GM23338 (cell line): ENCODE results near the gene CACNG8.

Source experiments
- CREB1 ChIP-seq: fragments of 250-450 bp; sonication (Bioruptor Pico); IDR thresholded peaks from 2 replicates; pipeline ENCODE4 v1.5.0; 2020; ENCODE audit warnings: low read depth, mild to moderate bottlenecking, moderate library complexity
- EZH2 ChIP-seq: fragments of 200-600 bp; sonication (generic); IDR thresholded peaks from one replicate; pipeline ENCODE4 v1.8.0; 2017; ENCODE audit warnings: antibody characterized with exemption, mild to moderate bottlenecking, low read depth; ENCODE audit not compliant: unreplicated experiment
- EZH2phosphoT487 ChIP-seq: fragments of 200-600 bp; sonication (generic); IDR thresholded peaks from one replicate; pipeline ENCODE4 v1.8.1; 2018; ENCODE audit warnings: antibody characterized with exemption; ENCODE audit not compliant: unreplicated experiment
- JUNB ChIP-seq: IDR thresholded peaks from one replicate; pipeline ENCODE4 v1.6.1; 2016; ENCODE audit warnings: antibody characterized with exemption; ENCODE audit not compliant: unreplicated experiment
- NANOG ChIP-seq: IDR thresholded peaks from 2 replicates; pipeline ENCODE4 v1.6.1; 2016; ENCODE audit warnings: antibody characterized with exemption, borderline replicate concordance
- POLR2AphosphoS5 ChIP-seq: IDR thresholded peaks from 2 replicates; pipeline ENCODE4 v1.6.1; 2016; ENCODE audit warnings: antibody characterized with exemption, low read depth
- REST ChIP-seq: IDR thresholded peaks from one replicate; pipeline ENCODE4 v1.6.1; 2018; ENCODE audit warnings: antibody characterized with exemption; ENCODE audit not compliant: unreplicated experiment
- STAT1 ChIP-seq: IDR thresholded peaks from one replicate; pipeline ENCODE4 v1.6.1; 2016; ENCODE audit warnings: antibody characterized with exemption; ENCODE audit not compliant: unreplicated experiment
- TF ChIP-seq, protein P1 (sequence below), 2 experiments: fragments of 200-600 bp in 1 of 2; sonication (generic) in 1 of 2; conservative IDR thresholded peaks; 2 replicates each; pipeline versions ENCODE4 v1.5.1 to v1.6.1; 2016 to 2017; ENCODE audit warnings: antibody characterized with exemption in 2 of 2, low read depth in 2 of 2, mild to moderate bottlenecking in 2 of 2, moderate library complexity in 1 of 2

GRCh38 chr19:54002495-54003315 is 40.0 kb downstream of the CACNG8 start:
- TF ChIP-seq, protein P1, sequence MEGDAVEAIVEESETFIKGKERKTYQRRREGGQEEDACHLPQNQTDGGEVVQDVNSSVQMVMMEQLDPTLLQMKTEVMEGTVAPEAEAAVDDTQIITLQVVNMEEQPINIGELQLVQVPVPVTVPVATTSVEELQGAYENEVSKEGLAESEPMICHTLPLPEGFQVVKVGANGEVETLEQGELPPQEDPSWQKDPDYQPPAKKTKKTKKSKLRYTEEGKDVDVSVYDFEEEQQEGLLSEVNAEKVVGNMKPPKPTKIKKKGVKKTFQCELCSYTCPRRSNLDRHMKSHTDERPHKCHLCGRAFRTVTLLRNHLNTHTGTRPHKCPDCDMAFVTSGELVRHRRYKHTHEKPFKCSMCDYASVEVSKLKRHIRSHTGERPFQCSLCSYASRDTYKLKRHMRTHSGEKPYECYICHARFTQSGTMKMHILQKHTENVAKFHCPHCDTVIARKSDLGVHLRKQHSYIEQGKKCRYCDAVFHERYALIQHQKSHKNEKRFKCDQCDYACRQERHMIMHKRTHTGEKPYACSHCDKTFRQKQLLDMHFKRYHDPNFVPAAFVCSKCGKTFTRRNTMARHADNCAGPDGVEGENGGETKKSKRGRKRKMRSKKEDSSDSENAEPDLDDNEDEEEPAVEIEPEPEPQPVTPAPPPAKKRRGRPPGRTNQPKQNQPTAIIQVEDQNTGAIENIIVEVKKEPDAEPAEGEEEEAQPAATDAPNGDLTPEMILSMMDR (conservative IDR thresholded peaks at IDR 0.05; ENCODE audit: low read depth in 2 of 2) = no peak
- TF ChIP-seq CREB1 (no peak), EZH2 (no peak), EZH2phosphoT487 (no peak), POLR2AphosphoS5 (no peak), REST (no peak), JUNB (no peak), NANOG (no peak), STAT1 (no peak)
